NOMO-1 (cell line): ENCODE data around the gene PHF8.

Experiments
- DNase-seq, 2 experiments: peaks; one replicate each; lab custom pipeline; 2025; ENCODE audit not compliant: unreplicated experiment in 2 of 2; lab: John Stamatoyannopoulos, UW

Gene PHF8

GRCh38 chrX:54044126-54044876, at the start of gene PHF8:
TSS of gene PHF8 (minus strand) at chrX:54044473. CDS start at chrX:54042728, 1,745 bp downstream.
- DNase-seq = peak; percentile 83 to 84

- DNase-seq = no peak
Measured at GRCh38 chrX:54093571-54093970, 49.3 kb upstream of the PHF8 start.

GRCh38 chrX:54093159-54093558, 48.9 kb upstream of the PHF8 start:
- no peak for DNase-seq

GRCh38 chrX:54090880-54091279, 46.6 kb upstream of the PHF8 start:
- DNase-seq = no peak

- no peak for DNase-seq
Measured at GRCh38 chrX:54089191-54089590, 44.9 kb upstream of the PHF8 start.

GRCh38 chrX:54087661-54088060, 43.4 kb upstream of the PHF8 start:
- no peak for DNase-seq

- DNase-seq = no peak
Measured at GRCh38 chrX:54085666-54086065, 41.4 kb upstream of the PHF8 start.

GRCh38 chrX:54076903-54077302, 32.6 kb upstream of the PHF8 start:
- DNase-seq = no peak

- DNase-seq = no peak
Measured at GRCh38 chrX:54074826-54075225, 30.6 kb upstream of the PHF8 start.

- no peak for DNase-seq
Measured at GRCh38 chrX:54067766-54068165, 23.5 kb upstream of the PHF8 start.

- DNase-seq = no peak
Measured at GRCh38 chrX:54066841-54067240, 22.6 kb upstream of the PHF8 start.

GRCh38 chrX:54064564-54064963, 20.3 kb upstream of the PHF8 start:
- DNase-seq = no peak

- no peak for DNase-seq
Measured at GRCh38 chrX:54063361-54063760, 19.1 kb upstream of the PHF8 start.

- DNase-seq = no peak
Measured at GRCh38 chrX:54049801-54050200, 5.5 kb upstream of the PHF8 start.

- no peak for DNase-seq
Measured at GRCh38 chrX:54048412-54048811, 4.1 kb upstream of the PHF8 start.

GRCh38 chrX:54045563-54046228, 1.4 kb upstream of the PHF8 start:
- no peak for DNase-seq

GRCh38 chrX:54044877-54045338, 635 bp upstream of the PHF8 start:
- no peak for DNase-seq

- no peak for DNase-seq
Measured at GRCh38 chrX:54043541-54044125, 640 bp downstream of the PHF8 start.

- no peak for DNase-seq
Measured at GRCh38 chrX:54043056-54043455, 1.2 kb downstream of the PHF8 start.

- DNase-seq = peak; percentile 3 to 26
Measured at GRCh38 chrX:54042609-54043021, 1.7 kb downstream of the PHF8 start.

- DNase-seq = no peak
Measured at GRCh38 chrX:54030329-54030728, 13.9 kb downstream of the PHF8 start.
